ENCODE data around the gene RRAGA.
A peak's percentile ranks its signal among the peaks of the same experiment; 100 is the strongest.

The RRAGA gene

DNA sequence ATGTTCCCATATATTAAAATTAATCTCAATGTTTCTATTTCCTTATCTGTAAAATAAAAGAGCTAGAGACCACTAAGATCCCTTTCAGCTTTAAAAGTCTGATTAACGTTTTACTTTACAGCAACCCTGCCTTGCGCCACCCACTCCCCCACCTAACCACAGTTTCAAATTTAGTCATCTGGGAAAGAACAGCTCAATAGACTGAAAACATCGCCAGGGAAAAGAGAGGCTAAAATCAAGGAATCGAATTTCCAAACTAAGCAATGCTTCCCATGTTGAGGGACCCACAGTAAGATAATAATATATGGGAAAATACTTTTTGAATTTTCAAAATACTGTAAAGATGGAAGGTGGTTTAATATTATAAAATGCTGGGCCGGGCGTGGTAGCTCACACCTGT, 22.9 kb upstream of the RRAGA start:
- no peak for ATAC-seq
- TF ChIP-seq RARB (CRISPR knock-in tag; IDR thresholded peaks at IDR 0.05) (no peak), ZFP3 (CRISPR knock-in tag; IDR thresholded peaks at IDR 0.05) (no peak), BACH2 (CRISPR knock-in tag; IDR thresholded peaks at IDR 0.05; ENCODE audit: borderline replicate concordance) (no peak), OSR1 (CRISPR knock-in tag; IDR thresholded peaks at IDR 0.05) (no peak), CSDC2 (CRISPR knock-in tag; IDR thresholded peaks at IDR 0.05) (no peak), GLIS3 (CRISPR knock-in tag; IDR thresholded peaks at IDR 0.05) (no peak), ZFP30 (CRISPR knock-in tag; IDR thresholded peaks at IDR 0.05) (no peak), ZC3H10 (CRISPR knock-in tag; IDR thresholded peaks at IDR 0.05) (no peak), TOX (CRISPR knock-in tag; IDR thresholded peaks at IDR 0.05; ENCODE audit: borderline replicate concordance) (no peak)
- TF ChIP-seq, protein P1, sequence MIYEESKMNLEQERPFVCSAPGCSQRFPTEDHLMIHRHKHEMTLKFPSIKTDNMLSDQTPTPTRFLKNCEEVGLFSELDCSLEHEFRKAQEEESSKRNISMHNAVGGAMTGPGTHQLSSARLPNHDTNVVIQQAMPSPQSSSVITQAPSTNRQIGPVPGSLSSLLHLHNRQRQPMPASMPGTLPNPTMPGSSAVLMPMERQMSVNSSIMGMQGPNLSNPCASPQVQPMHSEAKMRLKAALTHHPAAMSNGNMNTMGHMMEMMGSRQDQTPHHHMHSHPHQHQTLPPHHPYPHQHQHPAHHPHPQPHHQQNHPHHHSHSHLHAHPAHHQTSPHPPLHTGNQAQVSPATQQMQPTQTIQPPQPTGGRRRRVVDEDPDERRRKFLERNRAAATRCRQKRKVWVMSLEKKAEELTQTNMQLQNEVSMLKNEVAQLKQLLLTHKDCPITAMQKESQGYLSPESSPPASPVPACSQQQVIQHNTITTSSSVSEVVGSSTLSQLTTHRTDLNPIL (CRISPR knock-in tag; IDR thresholded peaks at IDR 0.05; ENCODE audit: low read depth): no peak
- TF ChIP-seq, protein P2, sequence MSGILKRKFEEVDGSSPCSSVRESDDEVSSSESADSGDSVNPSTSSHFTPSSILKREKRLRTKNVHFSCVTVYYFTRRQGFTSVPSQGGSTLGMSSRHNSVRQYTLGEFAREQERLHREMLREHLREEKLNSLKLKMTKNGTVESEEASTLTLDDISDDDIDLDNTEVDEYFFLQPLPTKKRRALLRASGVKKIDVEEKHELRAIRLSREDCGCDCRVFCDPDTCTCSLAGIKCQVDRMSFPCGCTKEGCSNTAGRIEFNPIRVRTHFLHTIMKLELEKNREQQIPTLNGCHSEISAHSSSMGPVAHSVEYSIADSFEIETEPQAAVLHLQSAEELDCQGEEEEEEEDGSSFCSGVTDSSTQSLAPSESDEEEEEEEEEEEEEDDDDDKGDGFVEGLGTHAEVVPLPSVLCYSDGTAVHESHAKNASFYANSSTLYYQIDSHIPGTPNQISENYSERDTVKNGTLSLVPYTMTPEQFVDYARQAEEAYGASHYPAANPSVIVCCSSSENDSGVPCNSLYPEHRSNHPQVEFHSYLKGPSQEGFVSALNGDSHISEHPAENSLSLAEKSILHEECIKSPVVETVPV (CRISPR knock-in tag; IDR thresholded peaks at IDR 0.05): no peak

DNA sequence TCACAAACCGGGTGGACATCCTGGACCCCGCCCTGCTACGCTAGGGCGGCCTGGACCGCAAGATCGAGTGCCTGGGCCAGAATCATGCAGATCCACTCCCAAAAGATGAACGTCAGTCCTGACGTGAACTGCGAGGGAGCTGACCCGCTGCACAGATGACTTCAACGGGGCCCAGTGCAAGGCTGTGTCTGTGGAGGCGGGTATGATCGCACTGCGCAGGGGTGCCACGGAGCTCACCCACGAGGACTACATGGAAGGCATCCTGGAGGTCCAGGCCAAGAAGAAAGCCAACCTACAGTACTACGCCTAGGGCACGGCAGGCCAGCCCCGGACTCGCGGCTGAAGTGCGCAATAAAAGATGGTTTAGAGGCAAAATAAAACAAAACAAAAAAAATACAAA, 21.4 kb upstream of the RRAGA start:
- ATAC-seq: no peak
- no peak for TF ChIP-seq ZC3H10 (CRISPR knock-in tag; IDR thresholded peaks at IDR 0.05)
- no peak for TF ChIP-seq ESRRG (CRISPR knock-in tag; IDR thresholded peaks at IDR 0.05)
- no peak for TF ChIP-seq ISL1 (CRISPR knock-in tag; IDR thresholded peaks at IDR 0.05)
- no peak for TF ChIP-seq CSDC2 (CRISPR knock-in tag; IDR thresholded peaks at IDR 0.05)
- no peak for TF ChIP-seq OSR1 (CRISPR knock-in tag; IDR thresholded peaks at IDR 0.05)
- TF ChIP-seq ZFP30 (CRISPR knock-in tag; IDR thresholded peaks at IDR 0.05): no peak
- no peak for TF ChIP-seq SNAI2 (CRISPR knock-in tag; IDR thresholded peaks at IDR 0.05)
- TF ChIP-seq ZNF565 (CRISPR knock-in tag; conservative IDR thresholded peaks at IDR 0.05; ENCODE audit: low read depth): no peak
- no peak for TF ChIP-seq ARNTL (CRISPR knock-in tag; IDR thresholded peaks at IDR 0.05; ENCODE audit: borderline replicate concordance, low read depth)
- no peak for TF ChIP-seq PPARA (CRISPR knock-in tag; IDR thresholded peaks at IDR 0.05; ENCODE audit: borderline replicate concordance)
- no peak for TF ChIP-seq TCF4 (CRISPR knock-in tag; IDR thresholded peaks at IDR 0.05; ENCODE audit: borderline replicate concordance)
- TF ChIP-seq BACH2 (CRISPR knock-in tag; IDR thresholded peaks at IDR 0.05; ENCODE audit: borderline replicate concordance): no peak
- TF ChIP-seq, protein P3, sequence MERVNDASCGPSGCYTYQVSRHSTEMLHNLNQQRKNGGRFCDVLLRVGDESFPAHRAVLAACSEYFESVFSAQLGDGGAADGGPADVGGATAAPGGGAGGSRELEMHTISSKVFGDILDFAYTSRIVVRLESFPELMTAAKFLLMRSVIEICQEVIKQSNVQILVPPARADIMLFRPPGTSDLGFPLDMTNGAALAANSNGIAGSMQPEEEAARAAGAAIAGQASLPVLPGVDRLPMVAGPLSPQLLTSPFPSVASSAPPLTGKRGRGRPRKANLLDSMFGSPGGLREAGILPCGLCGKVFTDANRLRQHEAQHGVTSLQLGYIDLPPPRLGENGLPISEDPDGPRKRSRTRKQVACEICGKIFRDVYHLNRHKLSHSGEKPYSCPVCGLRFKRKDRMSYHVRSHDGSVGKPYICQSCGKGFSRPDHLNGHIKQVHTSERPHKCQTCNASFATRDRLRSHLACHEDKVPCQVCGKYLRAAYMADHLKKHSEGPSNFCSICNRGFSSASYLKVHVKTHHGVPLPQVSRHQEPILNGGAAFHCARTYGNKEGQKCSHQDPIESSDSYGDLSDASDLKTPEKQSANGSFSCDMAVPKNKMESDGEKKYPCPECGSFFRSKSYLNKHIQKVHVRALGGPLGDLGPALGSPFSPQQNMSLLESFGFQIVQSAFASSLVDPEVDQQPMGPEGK (CRISPR knock-in tag; IDR thresholded peaks at IDR 0.05; ENCODE audit: borderline replicate concordance): no peak
- TF ChIP-seq ZNF8 (CRISPR knock-in tag; IDR thresholded peaks at IDR 0.05): no peak
- TF ChIP-seq, protein P4, sequence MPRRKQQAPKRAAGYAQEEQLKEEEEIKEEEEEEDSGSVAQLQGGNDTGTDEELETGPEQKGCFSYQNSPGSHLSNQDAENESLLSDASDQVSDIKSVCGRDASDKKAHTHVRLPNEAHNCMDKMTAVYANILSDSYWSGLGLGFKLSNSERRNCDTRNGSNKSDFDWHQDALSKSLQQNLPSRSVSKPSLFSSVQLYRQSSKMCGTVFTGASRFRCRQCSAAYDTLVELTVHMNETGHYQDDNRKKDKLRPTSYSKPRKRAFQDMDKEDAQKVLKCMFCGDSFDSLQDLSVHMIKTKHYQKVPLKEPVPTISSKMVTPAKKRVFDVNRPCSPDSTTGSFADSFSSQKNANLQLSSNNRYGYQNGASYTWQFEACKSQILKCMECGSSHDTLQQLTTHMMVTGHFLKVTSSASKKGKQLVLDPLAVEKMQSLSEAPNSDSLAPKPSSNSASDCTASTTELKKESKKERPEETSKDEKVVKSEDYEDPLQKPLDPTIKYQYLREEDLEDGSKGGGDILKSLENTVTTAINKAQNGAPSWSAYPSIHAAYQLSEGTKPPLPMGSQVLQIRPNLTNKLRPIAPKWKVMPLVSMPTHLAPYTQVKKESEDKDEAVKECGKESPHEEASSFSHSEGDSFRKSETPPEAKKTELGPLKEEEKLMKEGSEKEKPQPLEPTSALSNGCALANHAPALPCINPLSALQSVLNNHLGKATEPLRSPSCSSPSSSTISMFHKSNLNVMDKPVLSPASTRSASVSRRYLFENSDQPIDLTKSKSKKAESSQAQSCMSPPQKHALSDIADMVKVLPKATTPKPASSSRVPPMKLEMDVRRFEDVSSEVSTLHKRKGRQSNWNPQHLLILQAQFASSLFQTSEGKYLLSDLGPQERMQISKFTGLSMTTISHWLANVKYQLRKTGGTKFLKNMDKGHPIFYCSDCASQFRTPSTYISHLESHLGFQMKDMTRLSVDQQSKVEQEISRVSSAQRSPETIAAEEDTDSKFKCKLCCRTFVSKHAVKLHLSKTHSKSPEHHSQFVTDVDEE (CRISPR knock-in tag; IDR thresholded peaks at IDR 0.05): no peak
- TF ChIP-seq GLIS3 (CRISPR knock-in tag; IDR thresholded peaks at IDR 0.05): no peak

DNA sequence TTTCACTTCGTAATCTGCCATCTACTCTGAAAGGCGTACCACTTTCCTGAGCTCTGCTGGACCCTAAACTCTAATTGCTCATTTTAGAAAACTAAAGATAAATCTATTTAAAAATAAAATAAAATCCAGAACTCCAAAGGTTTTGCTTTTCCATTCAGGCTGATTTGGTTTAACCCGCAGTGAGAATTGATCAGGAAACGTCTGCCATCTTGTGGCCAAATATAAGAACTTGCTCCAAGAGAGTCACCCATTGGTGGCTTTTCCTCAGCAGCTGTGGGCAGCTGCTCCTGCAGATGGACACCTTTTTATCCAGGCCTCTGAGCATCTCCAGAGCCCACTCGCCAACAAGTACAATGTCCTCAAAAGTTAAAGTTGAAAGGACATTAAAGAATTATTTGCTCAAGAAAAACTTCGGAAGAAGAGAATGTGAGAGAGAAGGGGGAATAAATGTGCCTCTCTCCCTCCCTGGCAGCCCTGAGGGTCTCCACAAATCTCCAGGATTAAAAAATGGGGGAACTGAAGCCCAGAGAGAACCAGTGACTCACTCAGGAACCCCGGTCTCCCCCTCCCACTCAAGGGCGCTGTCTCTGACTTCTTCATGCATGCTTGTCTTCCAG, 20.3 kb upstream of the RRAGA start:
- peak; percentile 95 for ATAC-seq
- TF ChIP-seq, protein P3 (CRISPR knock-in tag; IDR thresholded peaks at IDR 0.05; ENCODE audit: borderline replicate concordance): no peak
- TF ChIP-seq TOX (CRISPR knock-in tag; IDR thresholded peaks at IDR 0.05; ENCODE audit: borderline replicate concordance): no peak
- TF ChIP-seq ESRRG (CRISPR knock-in tag; IDR thresholded peaks at IDR 0.05): no peak
- TF ChIP-seq, protein P1 (CRISPR knock-in tag; IDR thresholded peaks at IDR 0.05; ENCODE audit: low read depth): no peak
- TF ChIP-seq, protein P5, sequence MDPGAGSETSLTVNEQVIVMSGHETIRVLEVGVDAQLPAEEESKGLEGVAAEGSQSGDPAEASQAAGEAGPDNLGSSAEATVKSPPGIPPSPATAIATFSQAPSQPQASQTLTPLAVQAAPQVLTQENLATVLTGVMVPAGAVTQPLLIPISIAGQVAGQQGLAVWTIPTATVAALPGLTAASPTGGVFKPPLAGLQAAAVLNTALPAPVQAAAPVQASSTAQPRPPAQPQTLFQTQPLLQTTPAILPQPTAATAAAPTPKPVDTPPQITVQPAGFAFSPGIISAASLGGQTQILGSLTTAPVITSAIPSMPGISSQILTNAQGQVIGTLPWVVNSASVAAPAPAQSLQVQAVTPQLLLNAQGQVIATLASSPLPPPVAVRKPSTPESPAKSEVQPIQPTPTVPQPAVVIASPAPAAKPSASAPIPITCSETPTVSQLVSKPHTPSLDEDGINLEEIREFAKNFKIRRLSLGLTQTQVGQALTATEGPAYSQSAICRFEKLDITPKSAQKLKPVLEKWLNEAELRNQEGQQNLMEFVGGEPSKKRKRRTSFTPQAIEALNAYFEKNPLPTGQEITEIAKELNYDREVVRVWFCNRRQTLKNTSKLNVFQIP (CRISPR knock-in tag; IDR thresholded peaks at IDR 0.05; ENCODE audit: borderline replicate concordance, low read depth): no peak
- TF ChIP-seq RARB (CRISPR knock-in tag; IDR thresholded peaks at IDR 0.05): no peak
- TF ChIP-seq GLIS3 (CRISPR knock-in tag; IDR thresholded peaks at IDR 0.05): no peak
- TF ChIP-seq, protein P2 (CRISPR knock-in tag; IDR thresholded peaks at IDR 0.05): no peak
- TF ChIP-seq ZC3H10 (CRISPR knock-in tag; IDR thresholded peaks at IDR 0.05): no peak
- TF ChIP-seq ZFP30 (CRISPR knock-in tag; IDR thresholded peaks at IDR 0.05): no peak
- no peak for TF ChIP-seq CSDC2 (CRISPR knock-in tag; IDR thresholded peaks at IDR 0.05)
- no peak for TF ChIP-seq OSR1 (CRISPR knock-in tag; IDR thresholded peaks at IDR 0.05)
- no peak for TF ChIP-seq ARNTL (CRISPR knock-in tag; IDR thresholded peaks at IDR 0.05; ENCODE audit: borderline replicate concordance, low read depth)
